Stimulated activated CD4-positive, alpha-beta T cell treated with anti-CD3 and anti-CD28 coated beads, Interleukin-4, amount 100 ng/mL, for 1 hour (primary cell): Measurements from ENCODE around the gene MCCC2.
"Not testable (repeated sequence)": the region's sequence is repeated elsewhere in the genome, so short reads cannot be mapped to it uniquely, and the experiment has no call there.

Experiments
- DNase-seq: peaks from one replicate; pipeline ENCODE4 v3.0.0-alpha.2; 2020

MCCC2 gene

DNA sequence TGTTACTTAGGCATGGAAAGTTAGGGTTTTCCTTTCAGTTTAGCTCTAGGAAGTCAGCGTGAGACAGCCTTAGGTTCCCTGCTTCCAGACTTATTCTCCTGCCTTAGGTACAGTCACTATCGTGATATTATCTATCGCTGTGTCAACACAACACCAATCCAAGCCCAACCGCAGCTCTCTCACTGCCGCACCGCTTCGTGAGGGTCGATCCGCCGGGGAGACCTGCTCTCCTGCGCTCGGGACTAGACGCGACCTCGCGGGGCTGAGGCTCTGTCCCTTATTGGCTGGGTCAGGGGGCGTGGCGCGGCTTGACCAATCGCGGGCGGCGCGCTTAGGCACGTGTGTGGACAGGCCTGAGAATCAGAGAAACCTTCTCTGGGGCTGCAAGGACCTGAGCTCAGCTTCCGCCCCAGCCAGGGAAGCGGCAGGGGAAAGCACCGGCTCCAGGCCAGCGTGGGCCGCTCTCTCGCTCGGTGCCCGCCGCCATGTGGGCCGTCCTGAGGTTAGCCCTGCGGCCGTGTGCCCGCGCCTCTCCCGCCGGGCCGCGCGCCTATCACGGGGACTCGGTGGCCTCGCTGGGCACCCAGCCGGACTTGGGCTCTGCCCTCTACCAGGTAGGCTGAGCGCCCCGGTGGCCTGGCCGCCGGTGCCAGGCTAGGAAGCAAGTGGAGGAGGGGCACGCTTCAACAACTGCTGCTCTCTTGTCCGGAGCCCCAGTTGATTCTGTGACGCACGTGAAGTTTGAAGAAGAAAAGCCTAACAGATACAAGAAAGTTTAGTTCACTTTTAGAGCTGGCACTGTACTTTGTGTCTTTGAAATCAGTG, at the start of gene MCCC2:
Gene MCCC2, plus strand, starts transcription at position 400 of the 825 bp plus-strand sequence. Its CDS starts 86 bp downstream, at position 486.
- DNase-seq: peak; percentile 97

DNA sequence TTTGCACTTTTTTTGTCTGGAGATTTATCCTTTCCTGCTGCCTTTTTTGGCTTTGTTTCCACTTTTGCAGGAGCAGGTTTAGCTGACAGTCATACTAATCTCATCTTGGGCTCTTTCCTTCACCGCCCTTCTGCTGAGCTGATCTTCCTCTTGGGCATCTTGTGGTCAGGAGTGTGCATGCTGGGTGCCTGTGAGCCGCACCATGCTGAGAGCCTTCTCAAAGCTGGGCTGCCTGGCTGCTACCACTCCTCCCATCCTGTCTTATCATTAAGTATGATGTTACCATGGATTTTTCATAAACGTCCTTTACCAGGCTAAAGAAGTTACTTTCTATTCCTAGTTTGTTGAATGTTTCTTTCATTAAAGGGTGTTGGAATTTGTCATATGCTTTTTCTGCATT, 49.5 kb upstream of the MCCC2 start:
- DNase-seq: no peak

DNA sequence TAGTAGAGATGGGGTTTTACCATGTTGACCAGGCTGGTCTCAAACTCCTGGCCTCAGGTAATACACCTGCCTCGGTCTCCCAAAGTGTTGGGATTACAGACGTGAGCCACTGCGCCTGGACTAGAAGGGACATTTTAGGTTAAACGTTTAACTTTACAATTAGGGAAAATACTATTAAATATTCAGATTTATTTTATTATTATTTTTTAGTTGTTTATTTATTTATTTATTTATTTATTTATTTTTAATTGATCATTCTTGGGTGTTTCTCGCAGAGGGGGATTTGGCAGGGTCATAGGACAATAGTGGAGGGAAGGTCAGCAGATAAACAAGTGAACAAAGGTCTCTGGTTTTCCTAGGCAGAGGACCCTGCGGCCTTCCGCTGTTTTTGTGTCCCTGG, 36.3 kb upstream of the MCCC2 start:
- DNase-seq: not testable (repeated sequence)

DNA sequence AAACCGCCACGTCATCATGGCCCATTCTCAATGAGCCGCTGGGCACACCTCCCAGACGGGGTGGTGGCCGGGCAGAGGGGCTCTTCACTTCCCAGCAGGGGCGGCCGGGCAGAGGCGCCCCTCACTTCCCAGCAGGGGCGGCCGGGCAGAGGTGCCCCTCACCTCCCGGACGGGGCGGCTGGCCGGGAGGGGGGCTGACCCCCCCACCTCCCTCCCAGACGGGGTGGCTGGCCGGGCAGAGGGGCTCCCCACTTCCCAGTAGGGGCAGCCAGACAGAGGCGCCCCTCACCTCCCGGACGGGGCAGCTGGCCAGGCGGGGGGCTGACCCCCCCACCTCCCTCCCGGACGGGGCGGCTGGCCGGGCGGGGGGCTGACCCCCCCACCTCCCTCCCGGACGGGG, 35.6 kb upstream of the MCCC2 start:
- DNase-seq: not testable (repeated sequence)

DNA sequence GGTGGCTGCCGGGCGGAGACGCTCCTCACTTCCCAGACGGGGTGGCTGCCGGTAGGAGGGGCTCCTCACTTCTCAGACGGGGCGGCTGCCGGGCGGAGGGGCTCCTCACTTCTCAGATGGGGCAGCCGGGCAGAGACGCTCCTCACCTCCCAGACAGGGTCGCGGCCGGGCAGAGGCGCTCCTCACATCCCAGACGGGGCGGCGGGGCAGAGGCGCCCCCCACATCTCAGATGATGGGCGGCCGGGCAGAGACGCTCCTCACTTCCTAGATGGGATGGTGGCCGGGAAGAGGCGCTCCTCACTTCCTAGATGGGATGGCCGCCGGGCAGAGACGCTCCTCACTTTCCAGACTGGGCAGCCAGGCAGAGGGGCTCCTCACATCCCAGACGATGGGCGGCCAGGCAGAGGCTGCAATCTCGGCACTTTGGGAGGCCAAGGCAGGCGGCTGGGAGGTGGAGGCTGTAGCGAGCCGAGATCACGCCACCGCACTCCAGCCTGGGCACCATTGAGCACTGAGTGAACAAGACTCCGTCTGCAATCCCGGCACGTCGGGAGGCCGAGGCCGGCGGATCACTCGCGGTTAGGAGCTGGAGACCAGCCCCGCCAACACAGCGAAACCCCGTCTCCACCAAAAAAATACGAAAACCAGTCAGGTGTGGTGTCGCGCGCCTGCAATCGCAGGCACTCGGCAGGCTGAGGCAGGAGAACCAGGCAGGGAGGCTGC, 35.0 kb upstream of the MCCC2 start:
- not testable (repeated sequence) for DNase-seq

DNA sequence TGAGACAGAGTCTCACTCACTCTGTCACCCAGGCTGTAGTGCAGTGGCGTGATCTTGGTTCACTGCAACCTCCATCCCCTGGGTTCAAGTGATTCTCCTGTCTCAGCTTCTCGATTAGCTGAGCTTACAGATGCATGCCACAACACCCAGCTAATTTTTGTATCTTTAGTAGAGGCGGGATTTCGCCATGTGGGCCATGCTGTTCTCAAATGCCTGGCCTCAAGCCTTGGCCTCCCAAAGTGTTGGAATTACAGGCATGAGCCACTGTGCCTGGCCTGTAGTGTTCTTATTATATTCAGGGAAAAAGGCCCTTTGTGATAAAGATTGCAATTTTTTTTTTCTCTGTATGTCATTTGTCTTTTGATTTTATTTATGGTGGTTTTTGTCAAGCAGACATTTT, 24.0 kb upstream of the MCCC2 start:
- DNase-seq: no peak

DNA sequence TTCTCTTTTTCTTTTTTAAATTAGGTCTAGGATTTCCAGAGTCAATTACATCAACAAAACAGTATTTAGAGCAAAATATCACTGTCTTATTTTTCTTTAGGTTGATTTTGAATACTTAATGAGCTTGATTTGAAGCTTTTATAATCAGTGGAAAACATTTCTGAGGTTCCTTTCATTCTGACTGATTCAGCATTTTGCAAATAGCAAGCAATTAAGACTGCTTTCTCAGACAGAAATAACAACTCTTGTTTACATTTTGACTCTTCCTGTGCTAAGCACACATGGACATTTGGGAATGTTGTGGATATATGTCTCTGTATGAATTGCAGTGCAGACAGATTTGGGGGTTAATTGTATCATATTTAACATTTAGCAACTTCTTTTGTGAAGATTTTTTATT, 22.2 kb upstream of the MCCC2 start:
- no peak for DNase-seq

DNA sequence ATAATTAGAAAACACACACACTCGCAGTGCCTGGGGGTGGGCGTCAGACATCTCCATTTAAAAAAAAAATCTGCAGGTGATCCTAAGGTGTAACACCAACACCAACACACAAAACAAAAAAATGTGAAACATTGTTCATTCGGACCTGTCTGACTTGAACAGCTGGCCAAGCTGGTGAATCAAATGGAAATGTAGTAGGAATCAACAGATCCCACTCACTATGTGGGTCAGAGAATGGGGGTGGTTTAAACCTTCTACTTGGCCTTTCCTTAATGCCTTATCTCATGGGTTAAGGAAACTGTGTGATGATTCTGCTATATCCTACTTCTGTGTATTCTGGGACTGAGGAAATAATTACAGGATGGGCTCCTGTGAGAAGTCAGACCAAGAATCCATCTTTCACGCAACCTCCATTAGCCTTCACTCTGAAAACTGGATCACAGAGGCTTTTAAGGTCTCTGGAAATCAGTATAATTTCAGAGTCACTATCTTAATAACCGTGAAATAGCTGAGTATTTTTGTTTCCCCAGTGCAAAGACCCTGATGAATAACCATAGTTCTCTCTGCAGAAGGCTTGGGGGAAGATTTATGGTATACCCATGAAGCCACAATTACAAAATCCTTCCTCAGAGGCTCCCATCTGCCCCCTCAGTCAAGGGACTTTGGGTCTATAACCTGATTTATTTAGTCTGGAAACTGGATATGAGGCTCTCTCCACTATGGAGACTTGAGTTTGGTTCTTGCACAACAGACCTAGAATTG, 17.2 kb upstream of the MCCC2 start:
- DNase-seq: no peak

DNA sequence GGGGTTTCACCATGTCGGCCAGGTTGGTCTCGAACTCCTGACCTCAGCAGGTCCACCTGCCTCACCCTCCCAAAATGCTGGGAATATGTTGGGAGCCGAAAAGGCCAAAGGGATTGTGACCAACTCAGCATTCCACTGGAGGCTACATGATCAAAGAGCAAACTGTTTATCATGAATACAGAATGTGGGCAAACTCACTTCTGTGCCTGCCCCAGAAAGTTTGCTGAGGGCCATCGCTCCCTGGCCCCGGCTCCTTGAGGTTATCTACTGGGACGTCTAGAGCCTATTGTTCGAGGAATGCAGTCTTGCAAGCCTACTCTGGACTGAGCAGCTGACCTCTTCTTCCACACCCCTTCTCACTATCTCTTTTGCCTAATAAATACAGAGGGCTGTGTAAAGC, 15.3 kb upstream of the MCCC2 start:
- DNase-seq: not testable (repeated sequence)

DNA sequence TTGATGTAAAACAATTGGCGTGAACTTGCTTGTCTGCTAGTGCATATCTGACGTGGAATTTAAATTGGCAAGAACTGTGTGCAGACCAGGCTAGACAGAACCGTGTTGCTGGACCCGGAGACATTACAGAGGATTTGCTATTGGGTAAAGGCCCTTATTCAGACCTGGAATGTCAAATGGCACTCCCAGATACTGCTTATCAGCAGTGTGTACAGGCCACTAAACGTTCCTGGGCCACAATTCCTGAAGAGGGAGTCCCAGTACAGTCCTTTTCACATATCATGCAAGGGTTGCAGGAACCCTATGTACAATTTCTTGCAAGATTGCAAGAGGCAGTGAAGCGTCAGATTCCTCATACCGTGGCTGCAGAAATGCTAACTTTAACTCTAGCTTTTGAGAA, 13.5 kb upstream of the MCCC2 start:
- DNase-seq: no peak

DNA sequence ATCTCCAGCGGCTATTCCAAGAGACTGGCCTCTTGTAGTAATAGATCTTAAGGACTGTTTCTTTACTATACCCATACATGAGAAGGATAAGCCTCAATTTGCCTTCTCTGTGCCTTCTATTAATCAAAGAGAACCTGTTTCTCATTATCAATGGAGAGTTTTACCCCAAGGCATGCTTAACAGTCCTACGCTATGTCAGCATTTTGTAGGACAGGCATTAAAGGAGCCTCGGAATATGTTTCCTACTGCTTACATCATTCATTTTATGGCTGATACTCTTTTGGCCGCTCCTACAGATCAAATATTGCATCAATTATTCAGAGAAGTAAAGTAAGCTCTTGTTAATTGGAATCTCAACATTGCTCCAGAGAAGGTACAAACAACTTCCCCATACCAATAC, 11.6 kb upstream of the MCCC2 start:
- not testable (repeated sequence) for DNase-seq

DNA sequence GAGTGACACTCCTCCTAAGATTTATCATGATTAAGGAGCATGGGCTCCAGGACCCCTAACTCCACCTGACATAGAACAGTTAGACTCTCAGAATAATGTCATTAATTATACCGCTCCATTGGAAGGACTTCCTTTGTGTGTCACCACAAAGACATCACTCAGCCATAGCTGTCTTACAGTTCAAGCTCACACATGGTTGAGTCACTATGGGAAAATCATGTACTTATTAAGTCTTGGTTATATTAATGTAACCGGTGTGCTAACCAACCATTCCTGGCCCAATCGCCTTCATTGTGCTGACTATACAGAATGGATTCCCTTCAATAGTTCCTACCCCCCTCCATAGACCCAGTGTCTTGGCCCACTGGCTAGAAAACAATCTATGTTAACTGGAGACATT, 10.9 kb upstream of the MCCC2 start:
- no peak for DNase-seq

DNA sequence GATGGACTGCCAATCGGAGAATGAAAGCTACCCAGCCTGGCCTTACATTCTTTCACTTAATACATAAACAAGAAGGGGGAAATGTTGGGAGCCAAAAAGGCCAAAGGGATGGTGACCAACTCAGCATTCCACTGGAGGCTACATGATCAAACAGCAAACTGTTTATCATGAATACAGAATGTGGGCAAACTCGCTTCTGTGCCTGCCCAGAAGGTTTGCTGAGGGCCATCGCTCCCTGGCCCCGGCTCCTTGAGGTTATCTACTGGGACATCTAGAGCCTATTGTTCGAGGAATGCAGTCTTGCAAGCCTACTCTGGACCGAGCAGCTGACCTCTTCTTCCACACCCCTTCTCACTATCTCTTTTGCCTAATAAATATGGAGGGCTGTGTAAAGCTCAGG, 9.3 kb upstream of the MCCC2 start:
- DNase-seq: not testable (repeated sequence)

DNA sequence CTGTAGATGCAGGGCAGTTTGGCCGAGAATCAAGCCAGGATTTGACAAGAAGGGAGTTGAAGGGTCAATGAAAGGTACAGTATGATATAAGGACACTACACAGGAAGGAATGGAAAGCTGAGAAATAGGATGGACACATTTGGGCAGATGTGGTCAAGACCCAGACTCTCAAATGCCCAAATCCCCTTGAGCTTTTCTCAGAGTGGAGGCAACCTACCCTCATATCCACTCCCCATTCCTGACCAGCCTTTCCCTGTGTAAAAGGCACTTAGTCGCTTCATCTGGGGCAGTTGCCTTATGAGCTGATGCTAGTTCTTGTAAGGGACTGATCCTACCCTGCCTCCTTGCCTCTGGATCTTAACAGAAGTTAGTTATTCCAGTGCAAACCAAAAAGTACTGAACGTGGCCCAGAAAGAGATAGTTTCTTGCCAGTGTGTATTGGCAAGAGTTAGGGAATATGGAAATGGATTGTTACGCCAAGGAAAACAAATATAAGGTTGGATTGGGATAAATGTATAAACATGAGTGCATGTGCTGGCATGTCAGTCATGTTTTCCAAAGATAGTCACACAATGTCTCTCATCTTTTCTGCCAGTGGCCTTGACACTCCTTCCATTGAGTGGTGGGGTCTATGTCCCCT, 4.1 kb upstream of the MCCC2 start:
- no peak for DNase-seq

DNA sequence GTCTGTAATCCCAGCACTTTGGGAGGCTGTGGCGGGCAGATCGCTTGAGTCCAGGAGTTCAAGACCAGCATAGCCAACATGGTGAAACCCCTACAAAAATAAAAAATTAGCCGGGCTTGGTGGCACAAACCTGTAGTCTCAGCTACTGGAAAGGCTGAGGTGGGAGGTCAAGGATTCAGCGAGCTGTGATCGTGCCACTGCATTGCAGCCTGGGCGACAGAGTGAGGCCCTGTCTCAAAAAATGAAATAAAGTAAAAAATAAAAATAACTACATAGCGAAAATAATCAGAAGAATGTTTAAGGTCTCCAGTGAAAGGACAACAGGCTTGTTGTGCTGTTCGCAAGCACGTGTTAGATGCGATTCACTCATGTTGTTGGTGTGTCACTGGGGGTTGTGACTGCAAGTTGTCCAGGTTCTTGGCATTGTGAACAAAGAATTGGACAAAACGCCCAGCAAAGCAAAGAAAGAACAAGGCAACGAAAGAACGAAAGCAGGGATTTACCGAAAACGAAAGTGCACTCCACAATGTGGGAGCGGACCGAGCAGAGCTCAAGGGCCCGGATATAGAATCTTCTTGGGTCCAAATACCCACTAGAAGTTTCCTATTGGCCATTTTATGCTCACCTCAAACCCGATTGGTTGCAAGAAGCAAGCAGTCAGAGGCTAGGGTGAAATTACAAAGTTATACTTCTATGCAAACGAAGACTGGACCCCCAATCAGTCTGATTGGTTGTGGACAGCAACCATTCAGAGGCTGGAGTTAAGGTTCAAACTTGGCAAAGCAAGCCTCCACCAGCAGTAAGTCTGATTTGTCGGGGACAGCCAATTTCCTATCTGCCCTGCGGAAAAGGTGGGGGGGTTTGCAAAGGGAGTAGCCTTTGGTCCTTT, 844 bp upstream of the MCCC2 start:
- no peak for DNase-seq

DNA sequence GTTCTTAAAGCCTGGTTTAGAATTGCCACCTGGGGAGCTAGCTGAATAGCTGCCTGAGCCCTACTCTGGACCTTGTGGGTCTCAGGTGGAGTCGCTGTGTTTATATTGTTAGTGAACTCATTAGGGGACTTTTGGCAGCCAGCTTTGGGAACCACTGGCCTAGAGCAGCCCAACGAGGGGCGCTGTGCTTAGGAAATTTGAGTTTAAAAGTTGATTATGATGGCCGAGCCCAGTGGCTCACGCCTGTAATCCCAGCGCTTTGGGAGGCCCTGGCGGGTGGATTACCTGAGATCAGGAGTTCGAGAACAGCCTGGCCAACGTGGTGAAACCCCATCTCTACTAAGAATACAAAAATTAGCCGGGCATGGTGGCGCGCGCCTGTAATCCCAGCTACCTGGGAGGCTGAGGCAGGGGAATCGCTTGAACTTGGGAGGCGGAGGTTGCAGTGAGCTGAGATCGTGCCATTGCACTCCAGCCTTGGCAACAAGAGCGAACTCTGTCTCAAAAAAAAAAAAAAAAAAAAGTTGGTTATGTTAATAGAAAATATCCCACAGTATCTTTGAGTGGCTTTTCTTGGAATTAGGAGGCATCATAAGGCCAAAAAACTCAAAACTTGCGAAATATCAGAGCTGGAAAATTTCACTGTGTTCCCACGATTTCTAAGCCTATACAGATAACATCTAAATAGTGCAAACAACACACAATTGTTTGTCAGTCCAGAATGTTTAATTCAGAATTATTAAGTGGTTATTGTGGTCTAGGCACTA, 809 bp downstream of the MCCC2 start:
- DNase-seq: peak; percentile 7

DNA sequence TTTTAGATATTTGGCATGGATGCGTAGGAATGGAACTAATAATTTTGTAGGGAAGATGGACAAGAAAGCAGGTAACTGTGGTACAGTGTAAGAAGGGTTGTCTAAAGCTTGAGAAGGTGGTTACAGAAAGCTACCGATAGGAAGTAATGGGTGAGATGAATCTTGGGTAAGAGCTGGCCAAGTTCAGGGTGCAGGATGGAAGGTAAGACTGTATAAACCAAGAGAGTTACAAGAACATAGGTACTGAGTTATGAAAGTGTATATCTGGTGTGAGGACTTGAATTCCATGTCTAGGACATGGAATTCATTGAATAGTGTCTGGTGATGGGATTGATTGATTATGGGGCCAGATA, 1.4 kb downstream of the MCCC2 start:
- no peak for DNase-seq

DNA sequence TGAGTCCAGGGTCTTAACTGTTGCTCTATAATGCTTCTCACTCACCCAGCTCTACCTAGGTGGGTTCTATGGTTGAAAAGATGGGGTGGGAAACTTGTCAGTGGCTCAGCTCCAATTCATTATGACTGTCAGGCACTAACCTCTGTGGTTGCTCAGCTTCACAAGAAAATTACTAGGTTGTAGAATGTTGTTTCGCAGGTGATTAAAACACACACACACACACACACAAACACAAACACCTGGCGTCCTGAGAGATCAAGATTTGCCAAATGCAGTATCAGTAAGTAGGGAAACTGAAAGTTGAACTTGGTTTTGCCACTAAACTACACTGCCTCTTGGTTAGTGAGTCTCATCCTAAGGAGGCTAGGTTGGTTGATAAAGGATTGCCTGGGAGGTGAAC, 2.8 kb downstream of the MCCC2 start:
- DNase-seq: no peak

DNA sequence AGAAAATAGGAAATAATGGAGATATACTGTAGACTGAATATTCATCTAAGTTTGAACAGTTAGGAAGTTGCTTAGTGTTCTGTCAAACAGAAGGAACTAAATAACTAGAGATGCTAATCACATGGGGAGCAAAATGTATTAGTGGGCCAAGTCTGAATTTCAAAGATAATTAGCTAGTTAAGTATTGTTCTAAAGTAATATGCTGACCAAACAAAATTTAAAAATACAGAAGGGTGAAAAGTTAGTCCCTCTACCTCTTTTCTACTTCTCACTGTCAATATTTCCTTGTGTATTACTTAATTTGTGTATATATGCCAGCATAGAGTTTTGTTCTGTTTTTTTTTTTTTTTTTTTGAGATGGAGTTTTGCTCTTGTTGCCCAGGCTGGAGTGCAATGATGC, 4.0 kb downstream of the MCCC2 start:
- DNase-seq: no peak

DNA sequence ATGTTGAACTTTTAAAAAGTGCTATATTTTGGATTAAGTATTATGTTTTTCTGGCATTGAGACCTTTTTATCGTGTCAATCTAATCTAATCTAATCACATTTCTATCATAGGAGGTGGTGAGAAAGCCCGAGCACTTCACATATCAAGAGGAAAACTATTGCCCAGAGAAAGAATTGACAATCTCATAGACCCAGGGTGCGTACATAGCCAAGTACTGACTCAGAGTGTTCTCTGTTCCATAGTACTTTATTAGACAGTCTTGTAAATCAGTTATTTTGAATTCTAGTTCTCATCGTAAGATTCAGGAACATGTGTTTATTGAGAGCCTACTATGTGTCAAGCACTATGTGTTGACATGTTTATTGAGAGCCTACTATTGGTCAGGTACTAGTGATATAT, 9.0 kb downstream of the MCCC2 start:
- no peak for DNase-seq

DNA sequence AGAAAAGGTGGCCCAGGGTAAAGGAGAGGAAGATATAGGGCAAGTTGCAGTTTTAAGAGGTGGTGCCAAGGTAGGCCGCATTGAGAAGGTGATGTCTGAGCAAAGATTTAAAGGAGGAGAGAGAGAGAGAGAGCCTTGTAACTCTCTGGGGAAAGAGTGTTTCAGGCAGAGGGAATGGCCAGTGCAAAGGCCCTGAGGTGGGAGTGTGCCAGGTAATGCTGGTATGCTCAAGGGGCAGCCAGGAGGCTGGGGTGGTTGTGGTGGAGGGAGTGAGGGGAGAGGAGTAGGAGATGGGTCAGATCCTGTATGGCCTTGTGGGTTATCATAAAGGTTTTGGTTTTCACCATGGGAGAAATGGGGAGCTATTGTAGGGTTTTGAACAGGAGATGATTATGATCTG, 9.9 kb downstream of the MCCC2 start:
- DNase-seq: no peak
